Activated naive CD4-positive, alpha-beta T cell treated with anti-CD3 and anti-CD28 coated beads, Interleukin-2, amount 10 ng/mL, durations not matched to agents 7 days and 5 days (primary cell): ENCODE data around the gene MAP4K4.
A peak's percentile ranks its signal among the peaks of the same experiment; 100 is the strongest.

Experiments
- CTCF ChIA-PET: fragments of 350-600 bp; sonication (Branson Sonifier 250); formaldehyde crosslinking; loops from one replicate; lab custom pipeline; 2021; ENCODE audit warnings: antibody characterized with exemption; lab: Charles Lee
- DNase-seq: peaks from one replicate; pipeline ENCODE4 v3.0.0-alpha.2; 2020
- H3K27ac Mint-ChIP-seq: one replicate; pipeline ENCODE4 v1.8.0; 2021; ENCODE audit warnings: mild to moderate bottlenecking, moderate library complexity, mixed read lengths
- H3K27me3 Mint-ChIP-seq: one replicate; pipeline ENCODE4 v1.8.0; 2021; ENCODE audit warnings: mild to moderate bottlenecking, mixed read lengths
- H3K36me3 Mint-ChIP-seq: one replicate; pipeline ENCODE4 v1.8.0; 2021; ENCODE audit warnings: mixed read lengths
- H3K4me1 Mint-ChIP-seq: one replicate; pipeline ENCODE4 v1.8.0; 2021; ENCODE audit warnings: mixed read lengths
- H3K4me3 Mint-ChIP-seq: one replicate; pipeline ENCODE4 v1.8.0; 2021; ENCODE audit warnings: mild to moderate bottlenecking, moderate library complexity, mixed read lengths
- H3K9me3 Mint-ChIP-seq: one replicate; pipeline ENCODE4 v1.8.0; 2021; ENCODE audit warnings: mixed read lengths

MAP4K4 gene

GRCh38 chr2:101679801-101680487, 17.6 kb upstream of the MAP4K4 start:
- no peak for DNase-seq
- Mint-ChIP-seq H3K27ac (no peak overlapping the region), H3K4me1 (peaks cover 6% of the 10 kb centered on the region), H3K27me3 (no peaks in the 10 kb centered on the region), H3K4me3 (no peak overlapping the region), H3K36me3 (peaks cover 3% of the 10 kb centered on the region), H3K9me3 (peaks cover 7% of the 10 kb centered on the region)
- CTCF ChIA-PET: no interaction called here

- no peaks in the 10 kb centered on the region for H3K4me1 Mint-ChIP-seq
- CTCF ChIA-PET: no interaction called here
These were observed 15.2 kb upstream of the MAP4K4 start for GRCh38 chr2:101682311-101682710.

GRCh38 chr2:101684313-101684712, 13.2 kb upstream of the MAP4K4 start:
- H3K4me3 Mint-ChIP-seq: no peak overlapping the region

More at GRCh38 chr2:101682311-101682710, 15.2 kb upstream of the MAP4K4 start:
- no peak for DNase-seq
- peaks cover 3% of the 10 kb centered on the region for H3K9me3 Mint-ChIP-seq
- H3K36me3 Mint-ChIP-seq: peaks cover 2% of the 10 kb centered on the region
- no peaks in the 10 kb centered on the region for H3K27me3 Mint-ChIP-seq
- H3K27ac Mint-ChIP-seq: no peak overlapping the region
- no peak overlapping the region for H3K4me3 Mint-ChIP-seq

DNA sequence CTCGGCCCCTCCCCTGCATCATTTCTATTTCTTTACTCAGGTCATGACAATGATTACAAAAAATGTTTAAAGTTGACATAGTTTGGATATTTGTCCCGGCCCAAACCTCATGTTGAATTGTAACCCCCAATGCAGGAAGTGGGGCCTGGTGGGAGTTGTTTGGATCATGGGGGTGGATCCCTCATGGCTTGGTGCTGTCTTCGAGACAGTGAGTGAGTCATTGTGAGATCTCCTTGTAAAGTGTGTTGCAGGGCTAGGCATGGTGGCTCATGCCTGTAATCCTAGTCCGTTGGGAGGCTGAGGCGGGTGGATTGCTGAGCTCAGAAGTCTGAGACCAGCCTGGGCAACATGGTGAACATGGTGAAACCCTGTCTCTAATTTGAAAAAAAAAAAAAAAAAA, 9.2 kb upstream of the MAP4K4 start:
- no peaks in the 10 kb centered on the region for H3K36me3 Mint-ChIP-seq
- no peaks in the 10 kb centered on the region for H3K27me3 Mint-ChIP-seq
- CTCF ChIA-PET: interaction anchor here (0.7 kb wide), 1 partner anchor 142 kb away, joined by 3 read pairs; no protein-coding TSS in a partner anchor
- peaks cover 26% of the 10 kb centered on the region for H3K4me1 Mint-ChIP-seq
- DNase-seq: no peak
- no peaks in the 10 kb centered on the region for H3K9me3 Mint-ChIP-seq
- no peak overlapping the region for H3K27ac Mint-ChIP-seq
- no peak overlapping the region for H3K4me3 Mint-ChIP-seq

More at GRCh38 chr2:101684313-101684712, 13.2 kb upstream of the MAP4K4 start:
- no peak overlapping the region for H3K27ac Mint-ChIP-seq
- no peaks in the 10 kb centered on the region for H3K36me3 Mint-ChIP-seq
- CTCF ChIA-PET: no interaction called here
- no peak for DNase-seq
- H3K27me3 Mint-ChIP-seq: no peaks in the 10 kb centered on the region
- no peaks in the 10 kb centered on the region for H3K9me3 Mint-ChIP-seq
- H3K4me1 Mint-ChIP-seq: peaks cover 4% of the 10 kb centered on the region

DNA sequence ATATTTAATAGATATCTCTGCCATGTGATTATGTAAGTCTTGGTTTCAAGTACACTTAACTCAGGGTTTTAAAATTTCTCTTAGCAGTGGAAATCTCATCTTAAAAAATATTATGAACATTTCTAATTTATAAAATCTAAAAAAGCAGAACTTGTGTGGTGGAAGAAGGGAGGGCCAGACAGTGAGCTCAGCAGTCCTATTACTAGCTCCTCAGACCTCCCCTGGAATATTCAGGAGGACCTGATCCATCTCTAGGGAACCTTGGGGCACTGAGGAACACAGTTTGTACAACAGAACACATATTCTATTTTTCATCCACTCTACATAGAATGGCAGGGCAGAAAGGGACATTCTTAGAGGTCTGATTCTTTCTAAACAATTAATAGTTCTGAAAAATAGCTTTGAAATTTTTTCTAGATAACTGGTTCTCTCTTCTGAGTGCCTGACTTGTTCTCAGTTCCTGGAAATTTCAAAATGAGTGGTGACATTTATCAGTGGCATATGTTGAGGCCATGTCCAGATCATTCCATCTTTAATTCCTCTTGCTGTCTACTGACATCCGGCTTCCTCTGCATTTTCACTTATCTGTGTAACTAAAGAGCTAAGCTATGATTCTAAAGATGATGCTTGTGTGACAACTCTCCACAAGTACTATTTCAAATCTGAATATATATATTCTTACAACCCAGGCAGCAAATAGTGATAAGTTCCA, 8.2 kb upstream of the MAP4K4 start:
- Mint-ChIP-seq H3K9me3 (peaks cover 4% of the 10 kb centered on the region), H3K27me3 (no peaks in the 10 kb centered on the region), H3K4me1 (peaks cover 27% of the 10 kb centered on the region), H3K27ac (no peak overlapping the region), H3K4me3 (no peak overlapping the region), H3K36me3 (no peaks in the 10 kb centered on the region)
- CTCF ChIA-PET: interaction anchor here (0.9 to 1.0 kb wide), 2 partner anchors 33 to 36 kb away, joined by 3 to 4 read pairs; no protein-coding TSS in a partner anchor
- DNase-seq: no peak

DNA sequence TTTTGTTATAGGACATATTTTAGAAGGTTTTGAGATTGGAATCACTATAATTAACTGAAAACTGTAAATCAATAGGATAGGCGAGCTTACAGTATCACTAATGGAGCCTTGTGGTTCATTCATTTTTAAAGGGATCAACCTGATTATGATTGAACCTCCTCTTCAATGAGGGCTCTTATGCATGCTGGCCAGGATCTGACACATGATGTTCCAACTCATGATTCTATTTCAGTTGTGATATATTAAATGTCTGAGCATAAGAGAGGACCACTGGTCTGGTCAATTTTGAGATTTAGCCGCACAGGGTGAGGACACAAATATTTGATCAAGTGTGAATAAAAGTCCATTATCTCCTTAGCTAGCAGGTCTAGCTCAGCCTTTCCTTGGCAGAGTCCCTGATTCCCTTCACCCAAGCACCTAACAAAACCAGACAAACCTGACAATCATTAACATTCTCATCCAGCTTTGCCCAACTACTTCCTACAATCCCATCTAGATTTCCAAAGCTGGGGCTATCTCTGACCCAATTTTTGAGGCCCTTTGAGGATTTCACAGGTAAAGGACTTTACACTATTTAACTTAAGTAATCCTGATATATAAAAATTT, 6.9 kb upstream of the MAP4K4 start:
- no peaks in the 10 kb centered on the region for H3K36me3 Mint-ChIP-seq
- peaks cover 6% of the 10 kb centered on the region for H3K9me3 Mint-ChIP-seq
- CTCF ChIA-PET: no interaction called here
- H3K4me3 Mint-ChIP-seq: no peak overlapping the region
- no peaks in the 10 kb centered on the region for H3K27me3 Mint-ChIP-seq
- H3K4me1 Mint-ChIP-seq: peaks cover 27% of the 10 kb centered on the region
- DNase-seq: no peak
- H3K27ac Mint-ChIP-seq: no peak overlapping the region

DNA sequence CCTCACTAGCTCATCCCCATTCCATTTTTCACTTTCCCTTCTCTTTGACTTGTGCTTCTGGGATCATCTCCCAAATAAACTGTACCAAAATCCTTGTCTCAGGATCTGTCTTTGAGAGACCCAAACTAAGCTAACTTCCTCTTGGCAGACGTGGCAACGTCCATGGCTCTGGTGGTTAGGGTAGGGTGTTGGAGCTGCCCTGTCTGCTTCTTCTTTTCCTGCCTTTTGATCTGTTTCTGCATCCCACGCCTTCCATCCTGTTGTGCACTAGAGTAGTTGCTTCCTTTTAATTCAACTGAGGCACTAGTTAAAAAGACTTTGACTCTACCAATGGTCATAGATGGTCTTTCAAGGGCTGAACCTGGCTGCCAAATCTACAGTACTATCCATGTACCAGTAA, 5.5 kb upstream of the MAP4K4 start:
- Mint-ChIP-seq H3K27ac (no peak overlapping the region), H3K27me3 (no peaks in the 10 kb centered on the region), H3K9me3 (peaks cover 6% of the 10 kb centered on the region), H3K4me3 (no peak overlapping the region), H3K36me3 (no peaks in the 10 kb centered on the region), H3K4me1 (peaks cover 37% of the 10 kb centered on the region)
- DNase-seq: no peak
- CTCF ChIA-PET: interaction anchor here (1.0 kb wide), 1 partner anchor 140 kb away, joined by 3 read pairs; no protein-coding TSS in a partner anchor

DNA sequence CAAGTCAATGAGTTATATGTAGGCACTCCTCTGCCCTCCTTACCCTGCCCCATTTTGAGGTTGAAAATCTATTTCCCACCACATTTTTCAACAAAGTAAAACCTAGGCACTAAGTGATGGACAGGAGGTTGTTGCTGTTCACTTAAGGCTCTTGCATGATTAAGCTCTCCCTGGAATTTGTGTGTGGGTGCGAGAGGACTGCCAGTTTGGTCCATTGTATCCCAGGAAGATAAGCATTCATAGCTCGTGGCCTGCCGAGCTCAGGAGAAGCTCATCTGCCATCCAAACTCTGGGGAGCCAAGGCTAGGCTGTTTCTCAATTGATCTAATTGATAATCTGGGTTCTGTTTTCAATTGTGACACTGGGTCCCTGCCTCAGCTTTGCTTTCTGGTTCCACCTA, 4.7 kb upstream of the MAP4K4 start:
- no peak overlapping the region for H3K27ac Mint-ChIP-seq
- no peak for DNase-seq
- CTCF ChIA-PET: no interaction called here
- peaks cover 37% of the 10 kb centered on the region for H3K4me1 Mint-ChIP-seq
- no peaks in the 10 kb centered on the region for H3K36me3 Mint-ChIP-seq
- no peak overlapping the region for H3K4me3 Mint-ChIP-seq
- H3K27me3 Mint-ChIP-seq: no peaks in the 10 kb centered on the region
- H3K9me3 Mint-ChIP-seq: peaks cover 6% of the 10 kb centered on the region

DNA sequence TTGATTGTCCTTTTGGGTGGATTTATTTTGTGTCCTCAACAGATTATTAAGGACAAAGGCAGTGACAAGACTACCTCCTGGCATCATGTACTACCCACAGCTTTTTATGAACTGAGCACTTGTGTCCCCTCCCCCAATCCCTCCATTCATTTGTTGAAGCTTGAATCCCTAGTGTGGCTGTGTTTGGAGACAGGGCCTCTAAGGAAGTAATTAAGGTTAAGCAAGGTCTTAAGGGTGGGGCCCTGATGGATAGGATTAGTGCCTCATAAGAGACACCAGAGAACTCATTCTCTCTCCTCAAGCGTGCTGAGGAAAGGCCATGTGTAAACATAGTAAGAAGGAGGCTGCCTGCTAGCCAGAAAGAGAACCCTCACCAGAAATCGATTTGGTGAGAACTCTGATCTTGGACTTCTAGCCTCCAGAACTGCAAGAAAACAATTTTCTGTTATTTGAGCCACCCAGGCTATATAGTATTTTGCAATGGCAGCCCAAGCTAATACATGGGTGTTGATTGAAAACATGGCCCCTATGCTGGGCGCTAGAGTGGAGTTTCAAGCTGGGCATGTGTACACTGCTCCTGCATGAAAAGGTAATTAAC, 3.4 kb upstream of the MAP4K4 start:
- no peak overlapping the region for H3K4me3 Mint-ChIP-seq
- H3K9me3 Mint-ChIP-seq: peaks cover 6% of the 10 kb centered on the region
- DNase-seq: no peak
- peaks cover 34% of the 10 kb centered on the region for H3K4me1 Mint-ChIP-seq
- CTCF ChIA-PET: interaction anchor here (1.4 kb wide), 1 partner anchor 32 kb away, joined by 3 read pairs; no protein-coding TSS in a partner anchor
- no peak overlapping the region for H3K27ac Mint-ChIP-seq
- no peaks in the 10 kb centered on the region for H3K36me3 Mint-ChIP-seq
- no peaks in the 10 kb centered on the region for H3K27me3 Mint-ChIP-seq

DNA sequence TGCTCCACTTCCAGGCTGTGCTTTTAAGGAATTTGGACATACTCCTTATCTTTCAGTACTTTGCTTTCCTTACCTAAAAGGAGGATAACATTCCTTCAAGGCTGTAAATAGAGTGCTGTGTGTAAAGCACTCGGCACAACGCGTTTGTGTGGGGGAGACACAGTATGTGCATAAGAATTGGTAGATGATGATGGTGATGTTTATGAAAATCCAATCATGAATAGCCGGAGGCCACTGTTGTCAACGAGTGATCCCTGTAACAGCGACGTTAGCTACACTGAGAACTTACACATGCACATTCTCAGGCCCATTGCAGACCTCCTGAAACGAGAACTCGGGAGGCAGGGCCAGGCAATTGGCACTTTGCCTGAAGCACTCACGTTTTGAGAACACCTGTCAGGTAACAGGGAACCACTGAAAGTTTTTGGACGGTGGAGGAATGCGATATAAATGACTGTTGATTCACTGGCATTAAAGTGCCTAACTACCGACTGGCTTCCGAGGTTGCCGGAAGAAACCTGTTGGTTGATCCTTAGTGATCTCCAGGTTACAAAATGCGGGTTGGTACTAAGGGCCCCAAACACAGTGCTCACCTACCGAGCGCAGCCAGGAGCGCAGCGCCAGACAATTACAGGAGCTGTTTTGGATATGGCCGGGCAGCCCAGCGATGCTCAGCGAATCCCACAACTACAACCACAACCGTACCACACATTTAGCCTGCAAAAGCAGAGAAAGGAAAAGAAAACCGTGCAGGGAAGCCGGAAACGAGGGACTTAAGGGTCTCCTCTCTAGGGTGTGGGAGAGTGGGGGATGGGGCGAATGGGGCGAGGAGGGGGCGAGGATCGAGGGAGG, 1.0 kb upstream of the MAP4K4 start:
- DNase-seq: no peak
- Mint-ChIP-seq H3K36me3 (peaks cover 7% of the 10 kb centered on the region), H3K4me1 (peaks cover 26% of the 10 kb centered on the region), H3K27me3 (no peaks in the 10 kb centered on the region), H3K4me3 (peak overlapping the region; percentile 80), H3K27ac (peak overlapping the region; percentile 80), H3K9me3 (peaks cover 6% of the 10 kb centered on the region)
- CTCF ChIA-PET: interaction anchor here (0.5 to 2.2 kb wide), 4 partner anchors 10 to 135 kb away, joined by 3 to 6 read pairs (median 4); no protein-coding TSS in a partner anchor

DNA sequence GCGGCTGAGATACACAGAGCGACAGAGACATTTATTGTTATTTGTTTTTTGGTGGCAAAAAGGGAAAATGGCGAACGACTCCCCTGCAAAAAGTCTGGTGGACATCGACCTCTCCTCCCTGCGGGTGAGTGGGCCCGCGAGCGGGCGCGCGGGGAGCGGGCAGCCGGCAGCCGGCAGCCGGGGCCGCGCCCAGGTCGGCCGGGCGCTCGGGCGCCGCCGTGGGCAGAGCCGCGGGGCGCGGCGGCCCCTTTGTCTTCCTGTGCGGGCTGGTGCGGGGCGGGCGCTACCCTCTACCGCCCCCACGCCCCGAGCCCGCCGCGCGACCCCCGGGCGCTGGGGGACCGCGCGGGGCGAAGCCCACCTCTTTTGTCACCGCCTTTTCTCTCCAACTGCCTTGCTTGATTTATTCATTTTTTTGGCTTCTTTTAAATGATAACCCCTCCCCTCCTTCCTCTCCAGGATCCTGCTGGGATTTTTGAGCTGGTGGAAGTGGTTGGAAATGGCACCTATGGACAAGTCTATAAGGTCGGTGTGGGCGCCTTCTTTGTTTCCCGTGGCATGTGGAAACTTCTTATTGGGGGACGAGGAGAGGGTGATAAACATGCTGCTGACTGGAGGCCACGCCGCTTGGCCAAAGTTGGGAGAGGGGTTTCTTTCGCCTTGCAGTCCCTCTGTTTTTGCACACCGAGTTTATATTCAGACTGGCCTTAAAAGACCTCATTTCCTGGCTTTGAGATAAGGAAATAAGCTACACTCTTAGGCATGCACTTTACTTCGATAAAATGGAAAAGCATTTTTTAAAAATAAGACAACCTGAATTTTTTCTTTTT, 722 bp downstream of the MAP4K4 start:
- peaks cover 20% of the 10 kb centered on the region for H3K36me3 Mint-ChIP-seq
- peaks cover 6% of the 10 kb centered on the region for H3K9me3 Mint-ChIP-seq
- peaks cover 23% of the 10 kb centered on the region for H3K4me1 Mint-ChIP-seq
- H3K27me3 Mint-ChIP-seq: no peaks in the 10 kb centered on the region
- CTCF ChIA-PET: interaction anchor here (0.9 to 3.1 kb wide), 3 partner anchors 19 to 133 kb away, joined by 3 to 23 read pairs (median 4); no protein-coding TSS in a partner anchor
- H3K4me3 Mint-ChIP-seq: peak overlapping the region; percentile 63
- peak; percentile 47 for DNase-seq
- peak overlapping the region; percentile 73 for H3K27ac Mint-ChIP-seq

DNA sequence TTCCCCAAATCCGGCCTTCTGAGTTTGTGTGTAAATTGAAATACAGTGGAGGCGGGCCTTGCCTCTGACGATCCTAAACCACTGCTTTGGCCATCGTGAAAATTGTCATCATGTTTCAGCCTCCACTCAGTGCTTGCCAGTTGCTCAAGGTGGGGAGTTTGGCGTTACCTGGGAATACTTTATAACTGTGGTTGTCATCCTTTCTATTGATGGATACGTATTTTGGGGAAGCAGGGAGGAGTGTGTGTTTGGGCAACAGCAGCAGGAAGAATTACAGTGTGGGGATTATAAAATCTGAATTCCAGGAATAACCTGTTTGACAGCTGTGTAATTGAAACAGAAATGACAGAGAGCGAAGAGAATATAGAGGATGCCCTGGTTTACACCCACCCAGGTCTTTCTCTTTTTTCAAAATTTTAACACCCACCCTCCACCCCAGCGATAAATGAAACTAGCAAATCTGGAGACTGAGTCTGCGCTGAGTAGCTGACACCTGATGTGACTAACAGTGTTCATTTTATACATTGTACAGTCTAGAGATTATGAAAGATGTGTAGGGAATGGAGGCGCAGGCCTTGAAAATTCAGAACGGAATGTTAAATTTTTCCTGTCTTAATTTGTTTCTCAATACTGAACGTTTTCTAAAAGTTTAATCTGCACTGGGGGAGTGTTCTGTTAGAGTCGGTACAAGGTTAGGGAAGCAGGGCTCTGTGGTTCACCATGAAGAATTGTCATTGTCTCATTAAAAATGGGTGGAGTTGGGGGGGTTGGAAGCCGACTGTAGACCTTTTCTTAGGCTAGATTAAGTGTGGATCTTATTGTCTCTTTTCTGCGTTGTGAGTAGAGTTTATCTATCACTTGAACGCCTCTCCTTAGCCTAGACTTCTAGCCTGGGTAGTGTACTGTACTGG, 1.6 kb downstream of the MAP4K4 start:
- no peak overlapping the region for H3K4me3 Mint-ChIP-seq
- H3K27ac Mint-ChIP-seq: no peak overlapping the region
- H3K36me3 Mint-ChIP-seq: peaks cover 20% of the 10 kb centered on the region
- H3K9me3 Mint-ChIP-seq: peaks cover 2% of the 10 kb centered on the region
- DNase-seq: peak; percentile 39
- H3K4me1 Mint-ChIP-seq: peaks cover 29% of the 10 kb centered on the region
- no peaks in the 10 kb centered on the region for H3K27me3 Mint-ChIP-seq
- CTCF ChIA-PET: interaction anchor here (0.6 to 3.1 kb wide), 6 partner anchors 18 to 357 kb away, joined by 3 to 23 read pairs (median 4); no protein-coding TSS in a partner anchor
